ENCODE results near the gene HSP90B1.

- TF ChIP-seq, protein P1, sequence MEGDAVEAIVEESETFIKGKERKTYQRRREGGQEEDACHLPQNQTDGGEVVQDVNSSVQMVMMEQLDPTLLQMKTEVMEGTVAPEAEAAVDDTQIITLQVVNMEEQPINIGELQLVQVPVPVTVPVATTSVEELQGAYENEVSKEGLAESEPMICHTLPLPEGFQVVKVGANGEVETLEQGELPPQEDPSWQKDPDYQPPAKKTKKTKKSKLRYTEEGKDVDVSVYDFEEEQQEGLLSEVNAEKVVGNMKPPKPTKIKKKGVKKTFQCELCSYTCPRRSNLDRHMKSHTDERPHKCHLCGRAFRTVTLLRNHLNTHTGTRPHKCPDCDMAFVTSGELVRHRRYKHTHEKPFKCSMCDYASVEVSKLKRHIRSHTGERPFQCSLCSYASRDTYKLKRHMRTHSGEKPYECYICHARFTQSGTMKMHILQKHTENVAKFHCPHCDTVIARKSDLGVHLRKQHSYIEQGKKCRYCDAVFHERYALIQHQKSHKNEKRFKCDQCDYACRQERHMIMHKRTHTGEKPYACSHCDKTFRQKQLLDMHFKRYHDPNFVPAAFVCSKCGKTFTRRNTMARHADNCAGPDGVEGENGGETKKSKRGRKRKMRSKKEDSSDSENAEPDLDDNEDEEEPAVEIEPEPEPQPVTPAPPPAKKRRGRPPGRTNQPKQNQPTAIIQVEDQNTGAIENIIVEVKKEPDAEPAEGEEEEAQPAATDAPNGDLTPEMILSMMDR (tag by site-specific recombination; IDR thresholded peaks at IDR 0.05), result no peak
- TF ChIP-seq KLF1 (tag by site-specific recombination; IDR thresholded peaks at IDR 0.05) (no peak), TRIM28 (IDR thresholded peaks at IDR 0.05; ENCODE audit: borderline replicate concordance, low read length) (no peak), ZNF670 (tag by site-specific recombination; IDR thresholded peaks at IDR 0.05; ENCODE audit: low read depth) (no peak), ZNF394 (tag by site-specific recombination; IDR thresholded peaks at IDR 0.05; ENCODE audit: borderline replicate concordance) (no peak), YY1 (tag by site-specific recombination; IDR thresholded peaks at IDR 0.05) (no peak), ZNF501 (tag by site-specific recombination; IDR thresholded peaks at IDR 0.05) (no peak), TCF7L2 (IDR thresholded peaks at IDR 0.05; ENCODE audit: borderline replicate concordance, low read depth, low read length) (no peak), ZNF707 (tag by site-specific recombination; IDR thresholded peaks at IDR 0.05) (no peak), AEBP2 (tag by site-specific recombination; IDR thresholded peaks at IDR 0.05; ENCODE audit: borderline replicate concordance) (no peak), SP2 (tag by site-specific recombination; IDR thresholded peaks at IDR 0.05) (no peak)
- TF ChIP-seq, protein P2, sequence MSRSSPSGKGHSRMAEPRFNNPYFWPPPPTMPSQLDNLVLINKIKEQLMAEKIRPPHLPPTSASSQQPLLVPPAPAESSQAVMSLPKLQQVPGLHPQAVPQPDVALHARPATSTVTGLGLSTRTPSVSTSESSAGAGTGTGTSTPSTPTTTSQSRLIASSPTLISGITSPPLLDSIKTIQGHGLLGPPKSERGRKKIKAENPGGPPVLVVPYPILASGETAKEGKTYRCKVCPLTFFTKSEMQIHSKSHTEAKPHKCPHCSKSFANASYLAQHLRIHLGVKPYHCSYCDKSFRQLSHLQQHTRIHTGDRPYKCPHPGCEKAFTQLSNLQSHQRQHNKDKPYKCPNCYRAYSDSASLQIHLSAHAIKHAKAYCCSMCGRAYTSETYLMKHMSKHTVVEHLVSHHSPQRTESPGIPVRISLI (tag by site-specific recombination; IDR thresholded peaks at IDR 0.05), result no peak
Measured at GRCh38 chr12:103973909-103974308, 43.7 kb downstream of the HSP90B1 start.
